Cardiac septum (tissue), 1 donor: Measurements from ENCODE around the gene RSRC1. TPM values are rescaled to one million over a fixed set of nuclear protein-coding genes. Genes with fewer than 3 reads are reported as not detected.
"Not testable (repeated sequence)": the region's sequence is repeated elsewhere in the genome, so short reads cannot be mapped to it uniquely, and the experiment has no call there.

Experiments used
- DNase-seq: peaks from one replicate; pipeline ENCODE4 v3.0.0-alpha.2; 2020; ENCODE audit warnings: low spot score
- intact Hi-C: fragments of 100-400 bp; cut with DNase I; formaldehyde crosslinking; loops from one replicate; pipeline ENCODE4 v1.14.0; 2022
- total RNA-seq: library from RNA; stranded (reverse); fragmentation: NEBNext Ultra II Directional; extraction: Animal tissue kit (Norgen Biotek cat#: 25700); gene quantifications from one replicate; pipeline ENCODE4 v1.2.1, GENCODE V29; 2021
- donor health status: DM: no; HTN: no; CAD: no.

The RSRC1 gene
- total RNA-seq, 1 donor from 2014 or later, result 21.4 TPM

DNA sequence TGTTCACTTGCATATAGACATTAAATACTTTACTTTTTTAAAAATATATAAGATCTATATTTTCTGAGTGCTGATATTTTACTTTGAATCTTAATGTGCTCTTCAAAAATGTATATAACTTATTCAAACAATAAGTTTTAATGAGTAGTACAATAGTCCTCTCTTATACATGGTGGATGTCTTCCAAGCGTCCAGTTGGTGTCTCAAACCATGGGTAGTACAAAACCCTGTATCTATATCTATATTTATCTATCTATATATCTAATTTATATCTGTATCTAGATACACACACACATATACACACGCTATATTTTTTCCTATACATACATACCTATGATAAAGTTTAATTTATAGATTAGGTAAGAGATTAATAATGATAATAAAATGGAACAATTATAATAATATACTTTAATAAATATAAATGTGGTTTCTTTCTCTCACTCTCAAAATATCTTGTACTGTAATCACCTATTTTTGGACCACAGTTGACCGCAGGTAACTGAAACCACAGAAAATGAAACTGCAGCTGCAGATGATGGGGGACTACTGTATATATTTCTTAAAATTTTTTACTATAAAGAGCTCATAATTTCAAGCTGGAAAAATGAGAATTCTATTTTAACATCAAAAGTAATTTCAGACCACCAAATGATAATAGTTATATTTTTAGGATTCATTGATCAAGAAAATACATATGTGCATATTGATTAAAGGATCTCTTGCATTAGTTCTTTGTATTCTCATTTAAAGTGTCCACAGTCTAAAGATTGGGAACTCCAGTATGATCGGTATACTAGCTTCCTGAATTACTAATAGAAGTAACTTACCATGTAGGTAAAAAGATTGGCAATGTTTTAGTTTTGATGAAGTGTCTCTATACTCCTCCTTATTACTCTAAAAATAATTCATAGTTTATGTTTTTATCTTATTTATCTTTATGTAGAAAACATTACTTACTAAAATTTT lies 246.0 kb downstream of the RSRC1 start:
- intact Hi-C loops, result no loop called here

DNA sequence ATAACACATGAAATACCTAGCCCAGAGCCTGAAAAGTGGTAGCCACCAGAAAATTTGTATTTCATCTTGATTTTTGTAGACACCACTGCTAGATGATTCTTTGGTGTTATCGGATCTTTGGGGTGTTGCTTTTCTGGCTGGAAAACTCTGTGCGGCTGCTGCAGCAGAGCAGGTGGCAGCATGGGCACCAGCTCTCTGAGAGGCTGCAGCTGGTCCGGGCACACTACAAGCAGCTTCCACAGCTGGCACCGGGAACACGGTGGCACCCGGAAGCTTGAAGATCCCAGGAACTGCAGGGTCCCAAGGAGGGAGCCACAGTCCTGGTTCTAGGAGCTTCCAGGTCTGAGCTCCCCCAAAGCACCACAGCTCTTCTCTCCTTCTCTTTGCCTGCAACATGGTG lies 249.4 kb downstream of the RSRC1 start:
- intact Hi-C loops, result no loop called here
- DNase-seq, result no peak

More for the DNA sequence above, 246.0 kb downstream of the RSRC1 start:
- no peak for DNase-seq

DNA sequence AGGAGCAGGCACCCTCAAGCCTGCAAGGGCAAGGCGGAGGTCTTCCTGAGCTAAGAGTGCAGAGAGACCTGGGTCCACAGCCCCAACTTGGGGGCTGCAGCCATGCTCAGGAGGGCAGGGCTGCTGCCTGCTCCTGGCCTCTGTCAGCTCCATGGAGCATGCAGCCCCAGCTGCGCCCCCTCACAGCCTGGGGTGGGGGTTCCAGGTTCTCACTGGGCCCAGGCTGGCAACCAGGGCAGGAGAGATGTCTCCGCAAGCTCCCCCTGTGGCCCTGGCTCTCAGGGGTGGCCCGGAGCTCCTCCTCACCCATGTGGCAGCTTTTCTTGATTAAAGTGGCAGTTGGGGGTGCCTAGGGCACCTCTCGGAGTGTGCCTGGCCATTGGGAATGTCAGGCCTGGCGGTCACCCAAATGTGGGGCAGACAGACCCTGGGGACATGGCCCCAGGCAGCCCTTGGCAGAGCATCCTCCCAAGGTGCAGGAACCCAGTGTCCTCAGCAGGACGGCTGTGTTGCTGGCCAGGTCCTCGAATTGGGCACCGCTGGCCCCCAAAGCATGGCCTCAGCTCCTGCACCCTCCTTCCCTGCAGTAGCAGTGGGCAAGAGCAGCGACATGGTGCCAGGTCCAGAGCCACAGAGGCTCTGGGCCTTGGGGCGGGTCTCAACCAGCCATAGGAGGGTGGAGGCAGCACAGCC lies 251.0 kb downstream of the RSRC1 start:
- DNase-seq, result no peak
- intact Hi-C loops, result no loop called here

DNA sequence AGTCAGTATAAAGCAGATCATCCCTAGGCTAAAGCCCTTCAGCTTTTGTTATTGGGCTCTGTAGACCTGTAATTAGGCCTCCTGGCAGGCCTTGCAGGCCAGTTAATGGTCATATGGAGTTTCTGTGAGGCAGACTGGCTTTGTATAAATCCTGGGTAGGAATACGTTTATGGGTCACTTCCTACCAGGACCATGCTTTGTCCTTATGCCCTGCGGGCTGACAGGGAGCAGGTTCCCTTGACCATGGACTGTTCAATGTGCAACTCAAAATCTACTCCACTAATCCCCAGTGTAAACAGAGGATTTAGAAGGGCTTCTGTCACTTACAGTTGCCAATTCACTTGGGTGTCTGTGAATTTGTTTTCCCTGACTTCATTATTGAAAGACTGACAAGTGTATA lies 258.4 kb downstream of the RSRC1 start:
- intact Hi-C loops, result no loop called here
- no peak for DNase-seq

DNA sequence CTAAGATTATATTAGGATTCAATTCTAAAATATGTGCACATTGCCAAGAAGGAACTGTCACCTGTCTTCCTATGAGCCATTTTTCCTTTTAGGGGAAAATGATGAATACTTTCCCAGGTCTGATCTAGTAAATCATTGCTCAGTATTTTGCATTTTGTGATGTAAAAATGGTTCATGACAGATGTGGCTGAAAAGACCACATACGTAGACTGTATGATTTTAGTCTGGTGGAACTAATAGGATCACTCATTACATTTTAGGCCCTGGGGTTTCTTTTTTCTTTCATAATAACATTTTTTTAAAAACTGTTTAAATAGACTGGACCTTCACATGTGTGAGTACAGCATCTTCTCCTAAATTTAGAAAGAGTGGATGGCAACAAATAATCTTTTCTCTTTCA lies 259.4 kb downstream of the RSRC1 start:
- DNase-seq, result no peak
- intact Hi-C loops, result no loop called here

DNA sequence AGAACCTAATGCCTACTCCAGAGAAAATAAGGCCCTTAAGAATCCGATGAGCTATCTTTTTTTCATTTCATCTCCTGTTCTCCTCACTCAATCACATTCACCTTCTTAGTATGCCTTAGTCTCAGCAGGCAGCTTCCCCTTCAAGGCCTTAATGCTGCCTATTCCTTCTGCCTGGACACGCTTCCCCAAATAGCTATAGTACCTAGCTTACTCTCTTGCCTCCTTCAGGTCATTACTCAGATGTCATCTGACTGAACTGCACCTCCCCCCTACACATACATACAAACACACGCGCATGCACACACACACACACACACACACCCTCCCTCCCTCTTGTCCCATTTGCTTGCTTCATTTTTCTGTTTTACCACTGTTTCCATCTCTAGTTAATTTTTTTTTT lies 269.6 kb downstream of the RSRC1 start:
- no peak for DNase-seq
- intact Hi-C loops, result no loop called here

DNA sequence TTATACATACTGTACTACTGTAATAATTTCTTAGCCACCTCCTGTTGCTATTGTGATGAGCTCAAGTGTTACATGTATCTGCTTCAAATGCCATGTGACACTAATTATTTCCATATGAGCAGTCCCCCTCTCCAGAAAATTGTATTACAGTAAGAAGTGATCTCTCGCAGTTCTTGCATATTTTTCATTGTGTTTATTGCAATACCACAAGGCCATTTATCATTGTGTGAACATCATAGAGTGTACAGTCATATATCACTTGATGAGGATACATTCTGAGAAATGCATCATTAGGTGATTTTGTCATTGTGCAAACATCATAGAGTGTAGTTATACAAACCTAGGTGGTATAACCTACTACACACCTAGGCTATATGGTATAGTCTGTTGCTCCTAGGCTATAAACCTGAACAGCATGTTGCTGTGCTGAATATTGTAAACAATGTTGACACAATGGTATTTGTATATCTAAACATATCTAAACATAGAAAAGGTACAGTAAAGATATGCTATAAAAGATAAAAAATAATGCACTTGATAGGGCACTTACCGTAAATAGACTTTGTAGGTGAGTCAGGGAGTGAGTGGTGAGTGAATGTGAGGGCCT lies 271.5 kb downstream of the RSRC1 start:
- intact Hi-C loops, result no loop called here
- DNase-seq, result no peak

DNA sequence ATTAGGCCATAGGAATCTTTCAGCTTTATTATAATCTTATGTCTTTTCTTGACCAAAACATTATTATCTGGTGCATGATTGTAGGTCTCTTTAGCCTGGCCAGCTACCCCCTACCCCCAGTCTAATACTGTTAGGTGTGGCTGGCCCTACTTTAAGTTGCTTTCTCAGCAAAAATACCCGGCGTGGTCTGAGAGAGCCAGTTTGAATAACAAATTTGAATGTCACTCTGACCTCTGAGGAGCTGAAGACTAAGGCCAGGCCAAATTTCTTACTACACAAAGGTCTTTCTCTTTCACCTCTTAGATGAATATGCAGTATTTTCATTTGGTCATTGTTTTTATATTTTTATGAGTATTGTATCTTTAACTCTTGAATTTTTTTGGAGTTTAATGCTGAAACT lies 272.6 kb downstream of the RSRC1 start:
- no peak for DNase-seq

DNA sequence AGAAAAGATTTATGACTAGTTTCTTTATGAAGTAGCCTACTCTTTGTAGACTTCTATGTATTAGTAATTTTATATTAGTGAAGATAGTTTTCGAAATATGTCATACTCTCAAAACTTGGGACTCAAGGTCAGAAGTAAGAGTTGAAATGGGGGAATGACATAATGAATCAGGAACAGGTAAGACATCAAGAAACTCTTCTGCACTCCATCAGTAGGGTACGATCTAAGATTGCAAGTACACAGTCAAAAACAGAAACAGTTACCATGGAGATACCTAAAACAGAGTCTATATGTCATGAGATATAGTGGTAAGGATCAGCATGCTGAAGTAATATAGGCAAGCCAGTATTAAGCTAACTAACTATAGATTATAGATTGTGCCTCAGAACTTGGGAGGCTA lies 274.1 kb downstream of the RSRC1 start:
- DNase-seq, result no peak
- intact Hi-C loops, result no loop called here

More for the DNA sequence above, 272.6 kb downstream of the RSRC1 start:
- intact Hi-C loops, result no loop called here

DNA sequence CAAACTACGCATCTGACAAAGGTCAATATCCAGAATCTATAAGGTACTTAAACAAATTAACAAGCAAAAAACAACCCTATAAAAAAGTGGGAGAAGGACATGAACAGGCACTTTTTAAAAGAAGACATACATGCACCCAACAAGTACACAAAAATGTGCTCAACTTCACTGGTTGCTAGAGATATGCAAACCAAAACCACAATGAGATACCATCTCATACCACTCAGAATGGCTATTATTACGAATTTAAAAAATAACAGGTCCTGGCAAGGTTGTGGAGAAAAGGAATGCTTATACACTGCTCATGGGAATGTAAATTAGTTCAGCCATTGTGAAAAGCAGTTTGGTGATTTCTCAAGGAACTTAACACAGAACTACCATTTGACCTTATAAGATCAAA lies 285.5 kb downstream of the RSRC1 start:
- intact Hi-C loops, result no loop called here

DNA sequence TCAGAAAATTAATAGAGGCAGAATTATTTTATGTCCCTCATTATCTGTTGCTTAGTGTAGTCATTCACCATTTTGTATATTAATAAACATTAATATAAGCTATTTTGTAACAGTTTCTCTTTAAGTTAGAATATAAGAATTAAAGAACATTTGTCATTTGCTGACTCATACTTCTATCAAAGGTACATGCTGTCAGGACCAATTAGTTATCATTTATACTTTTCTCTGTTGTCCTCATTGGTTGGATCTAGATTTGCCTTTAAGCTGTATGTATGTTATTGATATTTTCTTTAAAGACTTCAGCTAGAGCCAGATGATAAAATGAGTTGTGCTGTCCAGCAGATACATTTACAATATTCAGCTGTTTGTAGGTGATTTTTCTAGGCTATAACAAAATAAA lies 292.7 kb downstream of the RSRC1 start:
- intact Hi-C loops, result no loop called here

More for the DNA sequence above, 285.5 kb downstream of the RSRC1 start:
- no peak for DNase-seq

DNA sequence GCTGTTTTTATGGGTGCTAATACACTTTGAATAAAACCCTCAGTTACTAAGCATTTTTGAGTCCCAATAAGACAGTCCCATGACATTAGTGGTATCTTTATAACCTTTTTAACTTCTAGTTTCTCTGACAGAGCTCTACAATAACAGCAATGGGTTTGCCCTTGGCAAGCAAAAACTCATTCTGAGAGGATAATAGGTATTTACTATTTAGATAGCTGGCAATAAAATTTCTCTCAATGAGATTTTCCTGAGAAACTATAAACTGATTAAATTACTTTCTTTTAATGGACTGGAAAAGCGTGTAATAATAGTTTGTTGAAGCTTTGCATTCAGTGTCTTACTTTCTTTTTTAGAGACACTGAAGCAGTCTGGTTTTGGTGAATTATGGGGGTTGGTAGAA lies 293.1 kb downstream of the RSRC1 start:
- intact Hi-C loops, result no loop called here
- no peak for DNase-seq

More for the DNA sequence above, 292.7 kb downstream of the RSRC1 start:
- DNase-seq, result no peak

DNA sequence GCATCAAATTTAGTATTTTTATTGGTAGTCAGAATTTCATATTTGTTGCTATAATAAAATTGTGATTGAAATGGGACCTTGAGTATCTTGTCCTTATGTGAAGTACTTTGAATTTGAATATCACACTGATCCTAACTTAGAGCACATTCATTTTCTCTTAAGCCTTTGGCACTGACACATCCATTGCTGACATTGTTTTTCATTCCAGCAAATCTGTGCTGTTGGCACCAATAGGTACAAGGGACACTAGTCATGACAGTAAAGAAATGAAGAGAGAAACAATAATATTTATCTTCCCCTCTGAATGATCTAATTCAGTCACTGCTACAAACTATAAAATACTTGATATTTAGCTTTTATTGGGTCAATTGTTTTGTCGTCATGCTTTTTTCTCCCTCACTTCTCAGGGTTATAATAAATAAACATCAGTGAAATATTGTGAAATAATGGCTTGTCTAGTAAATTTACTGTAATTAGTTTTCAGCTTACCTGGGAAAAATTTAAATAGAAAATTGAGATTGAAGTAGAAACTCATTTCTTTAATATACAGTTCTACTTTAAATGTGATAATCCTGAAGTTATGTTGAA lies 294.3 kb downstream of the RSRC1 start:
- DNase-seq, result no peak
- intact Hi-C loops, result no loop called here

DNA sequence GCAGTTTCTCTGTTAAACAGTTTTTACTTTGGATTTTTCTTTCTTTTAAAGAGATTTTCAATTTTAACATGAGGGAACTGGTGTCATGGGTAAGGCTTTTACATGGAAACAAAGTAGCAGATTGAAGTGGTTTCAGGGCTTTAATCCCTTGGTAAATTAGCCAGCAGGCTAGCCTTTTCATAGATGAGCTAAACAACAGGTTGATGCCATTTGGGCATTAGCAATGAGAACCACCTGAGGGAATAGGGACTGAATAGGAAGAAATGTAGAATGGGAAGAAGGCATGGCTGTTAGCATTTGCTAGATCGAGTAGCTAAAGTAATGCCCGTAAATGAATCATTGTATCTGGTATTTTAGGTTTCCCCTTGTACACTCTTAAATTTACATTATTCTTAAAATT lies 295.6 kb downstream of the RSRC1 start:
- DNase-seq, result no peak
- intact Hi-C loops, result no loop called here

DNA sequence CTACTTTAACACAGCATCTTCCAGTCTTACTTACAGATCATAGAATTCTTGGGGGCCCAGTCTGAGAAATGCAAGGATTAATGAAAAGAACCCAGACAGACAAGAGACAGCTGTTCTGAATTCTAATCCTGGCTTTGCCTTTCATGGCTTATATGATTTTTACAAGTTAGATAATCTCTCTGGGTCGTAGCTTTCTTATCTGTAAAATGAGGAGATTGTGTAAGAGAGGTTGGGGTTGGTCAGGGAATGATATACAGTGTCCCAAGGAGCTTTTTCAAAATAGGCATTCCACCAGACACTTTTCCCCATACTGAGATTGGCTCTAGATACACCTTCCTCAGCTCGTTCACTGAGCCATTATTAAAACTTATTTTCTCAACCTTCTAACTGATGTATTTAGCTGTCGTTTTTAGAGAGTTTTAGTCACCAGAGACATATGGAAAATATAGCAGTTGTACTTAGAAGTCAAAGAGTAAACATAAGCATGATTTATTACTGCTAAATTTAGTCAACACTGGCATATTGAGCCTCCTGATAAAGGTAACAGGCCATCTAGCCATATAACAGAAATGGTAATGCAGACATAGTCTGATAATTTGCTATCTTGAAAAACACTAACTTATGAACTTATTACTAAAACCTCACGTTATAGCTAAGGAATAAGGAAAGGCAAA lies 298.1 kb downstream of the RSRC1 start:
- no peak for DNase-seq
- intact Hi-C loops, result no loop called here

DNA sequence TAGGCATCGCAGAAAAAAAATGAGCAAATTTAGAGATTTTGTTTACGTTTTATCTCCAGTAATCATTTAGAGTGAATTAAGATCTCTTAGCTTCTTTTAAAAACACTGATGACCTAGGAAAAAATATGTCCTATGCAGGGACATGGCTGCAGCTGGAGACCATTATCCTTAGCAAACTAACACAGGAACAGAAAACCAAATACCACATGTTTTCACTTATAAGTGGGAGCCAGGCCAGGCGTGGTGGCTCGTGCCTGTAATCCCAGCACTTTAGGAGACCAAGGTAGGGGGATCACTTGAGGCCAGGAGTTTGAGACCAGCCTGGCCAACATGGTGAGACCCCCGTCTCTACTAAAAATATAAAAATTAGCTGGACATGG lies 298.6 kb downstream of the RSRC1 start:
- intact Hi-C loops, DNase-seq: not testable (repeated sequence)

DNA sequence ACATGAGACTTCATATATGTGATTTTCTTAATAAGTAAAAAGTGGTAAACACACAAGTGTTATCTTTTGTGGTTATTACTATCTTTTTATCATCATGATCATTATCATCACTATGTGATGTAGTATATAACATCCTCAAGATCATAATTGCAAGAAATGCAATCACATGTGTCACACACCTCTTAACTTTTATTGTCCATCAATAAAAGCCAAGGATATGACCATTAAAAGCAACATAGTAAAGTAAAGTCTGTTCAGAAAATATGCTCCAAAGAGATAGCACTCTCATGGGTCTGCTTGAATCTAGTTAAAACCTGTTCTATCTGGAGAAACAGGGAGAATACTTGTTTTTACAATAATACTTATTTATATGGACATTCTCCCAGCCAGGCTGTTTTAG lies 308.1 kb downstream of the RSRC1 start:
- intact Hi-C loops, result no loop called here
- DNase-seq, result no peak

DNA sequence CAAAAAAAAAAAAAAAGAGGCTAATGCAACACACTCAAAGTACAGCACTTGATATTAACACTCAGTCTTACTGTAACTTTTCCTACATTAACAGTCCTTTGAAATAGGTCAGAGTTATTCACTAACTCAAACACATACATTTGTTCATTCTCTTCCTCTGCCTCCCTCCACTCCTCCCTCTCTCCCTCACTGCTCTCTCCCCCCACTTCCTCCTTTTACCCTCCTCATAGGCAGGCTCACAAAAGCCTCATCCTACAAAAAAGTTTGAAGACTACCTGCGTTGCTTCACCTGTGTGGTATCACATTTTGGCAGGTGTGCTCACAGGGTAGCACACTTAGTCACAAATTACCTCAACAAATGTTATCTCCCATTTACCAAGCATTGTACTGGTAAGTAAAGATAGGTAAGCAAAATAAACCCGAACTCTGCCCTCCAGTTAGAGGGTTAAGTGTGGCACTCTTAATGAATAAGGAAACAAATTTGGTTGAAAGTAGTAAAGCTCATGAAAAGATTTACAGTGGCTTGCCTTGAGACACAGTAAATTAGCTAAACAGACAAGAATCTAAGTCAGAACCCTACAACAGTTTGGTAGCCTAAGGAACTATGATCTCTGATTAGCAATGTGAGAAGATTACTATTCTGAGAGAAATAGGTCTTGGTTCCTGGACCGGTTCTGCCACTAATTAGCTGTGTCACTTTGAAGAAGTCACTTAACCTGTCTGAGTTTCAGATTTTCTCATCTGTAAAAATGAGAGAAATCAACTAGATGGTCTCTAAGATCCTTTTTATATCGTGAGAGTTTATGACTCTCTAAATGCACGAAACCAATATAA lies 310.1 kb downstream of the RSRC1 start:
- intact Hi-C loops, result no loop called here
- no peak for DNase-seq
